Spinal cord (tissue), 10 donors: ENCODE measurements around the gene ADAP2. TPM values are rescaled to one million over a fixed set of nuclear protein-coding genes. Genes with fewer than 3 reads are reported as not detected.

Experiments used
- DNase-seq, 6 donors: peaks; one replicate each; pipeline versions ENCODE4 v3.0.0 to v3.0.0-alpha.2; 2013 to 2015; ENCODE audit warnings: low spot score in 6 of 6, low read depth in 4 of 6
- H3K27ac ChIP-seq: one replicate; pipeline ENCODE4 v1.5.1; 2013; ENCODE audit warnings: low read depth, low read length, control low read depth
- H3K27me3 ChIP-seq: one replicate; pipeline ENCODE4 v1.6.1; 2013; ENCODE audit warnings: low read length; ENCODE audit not compliant: control insufficient read depth, insufficient read depth
- H3K36me3 ChIP-seq: one replicate; pipeline ENCODE4 v1.6.1; 2013; ENCODE audit warnings: low read length; ENCODE audit not compliant: control insufficient read depth, insufficient read depth
- H3K4me1 ChIP-seq: one replicate; pipeline ENCODE4 v1.6.1; 2013; ENCODE audit warnings: low read length; ENCODE audit not compliant: control insufficient read depth, insufficient read depth
- H3K4me3 ChIP-seq: one replicate; pipeline ENCODE4 v1.5.1; 2013; ENCODE audit warnings: low read depth, low read length, control low read depth
- H3K9me3 ChIP-seq: one replicate; pipeline ENCODE4 v1.6.1; 2013; ENCODE audit warnings: low read length; ENCODE audit not compliant: control insufficient read depth, insufficient read depth
- WGBS: methylation state at CpG from one replicate; pipeline ENCODE4 v1.1.5; 2013; ENCODE audit warnings: missing lambda C conversion rate; ENCODE audit not compliant: insufficient coverage; 5-methylcytosine and 5-hydroxymethylcytosine counted together
- polyA plus RNA-seq, 2 donors: library from polyadenylated mRNA; unstranded; fragments of 120-200 nt; gene quantifications; one replicate each; pipeline ENCODE4 v1.2.1, GENCODE V29; 2013; ENCODE audit not compliant: insufficient read length in 2 of 2
- total RNA-seq, 2 donors: library from RNA; depleted of rRNA in 1 of 2; stranded (reverse); fragments of 120-200 nt in 1 of 2; fragments of >200 nt in 1 of 2; gene quantifications; one replicate each; pipeline versions ENCODE4 v1.2.3 to v1.2.4, GENCODE V29; 2013 to 2014
- donor health status: healthy.

The ADAP2 gene
- total and polyA plus RNA-seq, 4 donors, result 8.2 to 15.8 (median 10.2) TPM

- Histone ChIP-seq H3K27me3 (no peaks in the 10 kb centered on the region), H3K36me3 (peaks cover 4% of the 10 kb centered on the region), H3K4me1 (no peaks in the 10 kb centered on the region), H3K27ac (no peak overlapping the region), H3K4me3 (no peak overlapping the region), H3K9me3 (no peaks in the 10 kb centered on the region)
- WGBS, result 88% methylated on average over 1 of the region's 1 CpG
- DNase-seq, result no peak
Measured at GRCh38 chr17:30982855-30983254, 61.1 kb downstream of the ADAP2 start.

DNA sequence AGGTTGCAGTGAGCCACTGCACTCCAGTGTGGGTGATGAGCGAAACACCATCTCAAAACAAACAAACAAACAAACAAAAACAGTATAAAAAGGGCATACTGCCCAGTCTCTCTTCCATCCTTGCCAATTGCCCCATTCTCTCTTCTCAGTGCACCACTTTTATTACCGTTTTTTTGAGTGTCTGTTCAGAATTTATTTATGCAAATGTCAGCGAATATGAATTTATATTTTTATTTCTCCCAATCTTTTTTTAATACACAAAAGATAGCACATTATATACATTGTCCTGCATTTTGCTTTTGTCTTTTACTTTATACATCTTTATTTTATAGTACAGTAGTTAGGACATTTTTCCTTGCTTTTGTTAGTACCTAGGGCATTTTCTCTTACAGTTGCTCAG, 68.7 kb downstream of the ADAP2 start:
- Histone ChIP-seq H3K4me1 (no peaks in the 10 kb centered on the region), H3K27ac (no peak overlapping the region), H3K27me3 (no peaks in the 10 kb centered on the region), H3K4me3 (no peak overlapping the region), H3K36me3 (peaks cover 6% of the 10 kb centered on the region), H3K9me3 (no peaks in the 10 kb centered on the region)
- WGBS, result 60% methylated on average over 1 of the region's 3 CpGs
- no peak for DNase-seq

GRCh38 chr17:30992551-30992950, 70.8 kb downstream of the ADAP2 start:
- Histone ChIP-seq H3K9me3 (no peaks in the 10 kb centered on the region), H3K4me3 (no peak overlapping the region), H3K27ac (no peak overlapping the region), H3K4me1 (no peaks in the 10 kb centered on the region), H3K27me3 (no peaks in the 10 kb centered on the region), H3K36me3 (peaks cover 2% of the 10 kb centered on the region)
- WGBS, result no CpG with 5 or more reads among the region's 3 CpGs
- no peak for DNase-seq

- WGBS, result 100% methylated on average over 2 of the region's 3 CpGs
- no peaks in the 10 kb centered on the region for H3K4me1 ChIP-seq
- no peak overlapping the region for H3K27ac ChIP-seq
- H3K27me3 ChIP-seq, result no peaks in the 10 kb centered on the region
- no peak overlapping the region for H3K4me3 ChIP-seq
- peaks cover 6% of the 10 kb centered on the region for H3K36me3 ChIP-seq
- no peak for DNase-seq
- no peaks in the 10 kb centered on the region for H3K9me3 ChIP-seq
Measured at GRCh38 chr17:30995347-30995746, 73.6 kb downstream of the ADAP2 start.

GRCh38 chr17:30996486-30996885, 74.7 kb downstream of the ADAP2 start:
- peaks cover 6% of the 10 kb centered on the region for H3K36me3 ChIP-seq
- DNase-seq, result no peak
- no peaks in the 10 kb centered on the region for H3K4me1 ChIP-seq
- WGBS, result 67% methylated on average over 1 of the region's 3 CpGs
- no peak overlapping the region for H3K27ac ChIP-seq
- H3K9me3 ChIP-seq, result no peaks in the 10 kb centered on the region
- H3K27me3 ChIP-seq, result no peaks in the 10 kb centered on the region
- H3K4me3 ChIP-seq, result no peak overlapping the region

- Histone ChIP-seq H3K27me3 (no peaks in the 10 kb centered on the region), H3K27ac (no peak overlapping the region), H3K36me3 (peaks cover 6% of the 10 kb centered on the region), H3K4me3 (no peak overlapping the region), H3K4me1 (no peaks in the 10 kb centered on the region), H3K9me3 (no peaks in the 10 kb centered on the region)
- 93% methylated on average over 5 of the region's 6 CpGs for WGBS
- DNase-seq, result no peak
Measured at GRCh38 chr17:30997270-30997669, 75.5 kb downstream of the ADAP2 start.

- no peaks in the 10 kb centered on the region for H3K27me3 ChIP-seq
- 100% methylated on average over 4 of the region's 5 CpGs for WGBS
- H3K4me1 ChIP-seq, result no peaks in the 10 kb centered on the region
- H3K27ac ChIP-seq, result no peak overlapping the region
- no peak for DNase-seq
- H3K36me3 ChIP-seq, result peaks cover 6% of the 10 kb centered on the region
- no peaks in the 10 kb centered on the region for H3K9me3 ChIP-seq
- no peak overlapping the region for H3K4me3 ChIP-seq
Measured at GRCh38 chr17:30997842-30998241, 76.1 kb downstream of the ADAP2 start.

DNA sequence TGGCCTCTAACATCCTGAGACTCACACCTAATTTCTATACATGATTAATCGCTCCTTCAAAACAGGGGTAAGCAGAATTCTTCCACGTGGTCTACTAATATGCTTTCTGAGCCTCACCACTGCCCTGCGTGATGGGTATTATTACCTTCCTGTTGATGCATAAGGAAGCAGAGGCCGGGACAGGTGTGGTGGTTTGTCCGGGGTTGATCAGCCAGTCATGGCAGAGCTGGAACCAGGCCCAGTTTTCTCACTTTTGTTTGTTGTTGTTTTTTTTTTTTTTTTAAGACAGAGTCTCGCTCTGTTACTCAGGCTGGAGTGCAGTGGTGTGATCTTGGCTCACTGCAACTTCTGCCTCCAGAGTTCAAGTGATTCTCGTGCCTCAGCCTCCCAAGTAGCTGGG, 80.3 kb downstream of the ADAP2 start:
- WGBS, result 86% methylated on average over 5 of the region's 7 CpGs
- no peak overlapping the region for H3K27ac ChIP-seq
- H3K4me3 ChIP-seq, result no peak overlapping the region
- H3K9me3 ChIP-seq, result no peaks in the 10 kb centered on the region
- H3K36me3 ChIP-seq, result peaks cover 4% of the 10 kb centered on the region
- H3K27me3 ChIP-seq, result no peaks in the 10 kb centered on the region
- DNase-seq, result no peak
- H3K4me1 ChIP-seq, result no peaks in the 10 kb centered on the region

GRCh38 chr17:31003225-31003866, 81.6 kb downstream of the ADAP2 start:
- H3K36me3 ChIP-seq, result peaks cover 4% of the 10 kb centered on the region
- no peaks in the 10 kb centered on the region for H3K27me3 ChIP-seq
- peaks cover 3% of the 10 kb centered on the region for H3K4me1 ChIP-seq
- H3K4me3 ChIP-seq, result no peak overlapping the region
- no peaks in the 10 kb centered on the region for H3K9me3 ChIP-seq
- no CpG with 5 or more reads among the region's 5 CpGs for WGBS
- DNase-seq, result no peak
- no peak overlapping the region for H3K27ac ChIP-seq

- no peak for DNase-seq
- H3K9me3 ChIP-seq, result no peaks in the 10 kb centered on the region
- no peaks in the 10 kb centered on the region for H3K27me3 ChIP-seq
- H3K36me3 ChIP-seq, result no peaks in the 10 kb centered on the region
- WGBS, result no CpG with 5 or more reads among the region's 2 CpGs
- H3K4me3 ChIP-seq, result no peak overlapping the region
- peaks cover 9% of the 10 kb centered on the region for H3K4me1 ChIP-seq
- H3K27ac ChIP-seq, result no peak overlapping the region
Measured at GRCh38 chr17:31004160-31004559, 82.4 kb downstream of the ADAP2 start.
